Neural cell (in vitro differentiated cells): ENCODE results near the gene PTPRN2. TPM values are rescaled to one million over a fixed set of nuclear protein-coding genes. Genes with fewer than 3 reads are reported as not detected.

Source experiments
- H2AFZ ChIP-seq: fragments of 200-600, 300-800 bp; sonication (generic), shearing (Covaris generic); 2 replicates; pipeline ENCODE4 v1.6.0; 2014; ENCODE audit warnings: low read depth, mild to moderate bottlenecking, antibody characterized with exemption, low read length, moderate library complexity
- H3F3A ChIP-seq: fragments of 200-600 bp; shearing (Covaris generic); 2 replicates; pipeline ENCODE4 v1.6.1; 2016; ENCODE audit warnings: mild to moderate bottlenecking, moderate library complexity, mixed read lengths, antibody characterized with exemption, low read length; ENCODE audit not compliant: insufficient read depth, poor library complexity, severe bottlenecking
- H3K27ac ChIP-seq: fragments of 200-600, 300-800 bp; sonication (generic), shearing (Covaris generic); 2 replicates; pipeline ENCODE4 v1.5.1; 2014; ENCODE audit warnings: mild to moderate bottlenecking, low read length, moderate library complexity
- H3K27me3 ChIP-seq: fragments of 300-800, 200-600 bp; sonication (generic), shearing (Covaris generic); 2 replicates; pipeline ENCODE4 v1.6.0; 2014; ENCODE audit warnings: mild to moderate bottlenecking, low read depth, low read length, moderate library complexity; ENCODE audit not compliant: insufficient read depth
- H3K36me3 ChIP-seq: fragments of 300-800, 200-600 bp; sonication (generic), shearing (Covaris generic); 2 replicates; pipeline ENCODE4 v1.5.1; 2014; ENCODE audit warnings: mild to moderate bottlenecking, antibody characterized with exemption, low read length, moderate library complexity; ENCODE audit not compliant: insufficient read depth
- H3K4me2 ChIP-seq: fragments of 300-800, 200-600 bp; sonication (generic), shearing (Covaris generic); 2 replicates; pipeline ENCODE4 v1.6.0; 2014; ENCODE audit warnings: mild to moderate bottlenecking, low read length
- H3K4me3 ChIP-seq: fragments of 300-800, 200-600 bp; sonication (generic), shearing (Covaris generic); 2 replicates; pipeline ENCODE4 v1.5.1; 2014; ENCODE audit warnings: mild to moderate bottlenecking, low read length, moderate library complexity
- H3K79me2 ChIP-seq: fragments of 200-600 bp; shearing (Covaris generic); replicated peaks from 2 replicates; pipeline ENCODE4 v1.6.0; 2014; ENCODE audit warnings: mild to moderate bottlenecking, low read length, moderate library complexity; ENCODE audit not compliant: insufficient read depth
- H3K9ac ChIP-seq: fragments of 300-800, 200-600 bp; sonication (generic), shearing (Covaris generic); 2 replicates; pipeline ENCODE4 v1.6.1; 2016; ENCODE audit warnings: mild to moderate bottlenecking, low read length, mixed read lengths
- H3K9me2 ChIP-seq: fragments of 200-600 bp; shearing (Covaris generic); 2 replicates; pipeline ENCODE4 v1.6.1; 2016; ENCODE audit warnings: mild to moderate bottlenecking, low read length, mixed read lengths; ENCODE audit not compliant: insufficient read depth
- H3K9me3 ChIP-seq: fragments of 200-600, 300-800 bp; sonication (generic), shearing (Covaris generic); 2 replicates; pipeline ENCODE4 v1.6.1; 2016; ENCODE audit warnings: mild to moderate bottlenecking, mixed run types, low read length, moderate library complexity, mixed read lengths
- H4K20me1 ChIP-seq: fragments of 200-600 bp; shearing (Covaris generic); 2 replicates; pipeline ENCODE4 v1.6.1; 2016; ENCODE audit warnings: mild to moderate bottlenecking, mixed run types; ENCODE audit not compliant: insufficient read depth
- CTCF ChIP-seq: fragments of 450-650 bp; IDR thresholded peaks from 2 replicates; pipeline ENCODE4 v1.5.1; 2014; ENCODE audit warnings: antibody characterized with exemption, mild to moderate bottlenecking, moderate library complexity; ENCODE audit not compliant: poor library complexity, severe bottlenecking
- EP300 ChIP-seq: fragments of 450-650 bp; conservative IDR thresholded peaks from 2 replicates; pipeline ENCODE4 v1.6.1; 2014; ENCODE audit warnings: antibody characterized with exemption, mild to moderate bottlenecking, moderate library complexity; ENCODE audit not compliant: poor library complexity, severe bottlenecking
- EZH2 ChIP-seq: fragments of 200-600, 300-800 bp; shearing (Covaris generic), sonication (generic); IDR thresholded peaks from 2 replicates; pipeline ENCODE4 v1.6.1; 2014; ENCODE audit warnings: antibody characterized with exemption, low read length, borderline replicate concordance, mild to moderate bottlenecking; ENCODE audit not compliant: insufficient read depth, poor library complexity, severe bottlenecking
- MXI1 ChIP-seq: fragments of 450-650 bp; conservative IDR thresholded peaks from 2 replicates; pipeline ENCODE4 v1.6.1; 2014; ENCODE audit warnings: antibody characterized with exemption, mild to moderate bottlenecking; ENCODE audit not compliant: poor library complexity, severe bottlenecking
- POLR2AphosphoS5 ChIP-seq: IDR thresholded peaks from 2 replicates; pipeline ENCODE4 v1.6.1; 2012
- RAD21 ChIP-seq: fragments of 450-650 bp; conservative IDR thresholded peaks from 2 replicates; pipeline ENCODE4 v1.6.1; 2014; ENCODE audit warnings: antibody characterized with exemption, mild to moderate bottlenecking, moderate library complexity
- REST ChIP-seq: IDR thresholded peaks from 2 replicates; pipeline ENCODE4 v1.6.1; 2012; ENCODE audit warnings: borderline replicate concordance
- SMC3 ChIP-seq: fragments of 450-650 bp; conservative IDR thresholded peaks from 2 replicates; pipeline ENCODE4 v1.6.1; 2014; ENCODE audit warnings: antibody characterized with exemption, mild to moderate bottlenecking, moderate library complexity; ENCODE audit not compliant: poor library complexity
- TAF1 ChIP-seq: IDR thresholded peaks from 2 replicates; pipeline ENCODE4 v1.6.1; 2012; ENCODE audit warnings: low read depth
- polyA plus RNA-seq: library from polyadenylated mRNA; depleted of rRNA; stranded (reverse); fragments of >200 nt; gene quantifications from 2 replicates; pipeline ENCODE4 v1.2.3, GENCODE V29; 2014

The PTPRN2 gene
- polyA plus RNA-seq, 1 donor from 2014 or later: 31.0 TPM

- Histone ChIP-seq H3K9ac (no peak overlapping the region), H2AFZ (no peak overlapping the region), H3K9me3 (no peaks in the 10 kb centered on the region), H3F3A (no peaks in the 10 kb centered on the region), H3K9me2 (no peaks in the 10 kb centered on the region), H3K79me2 (no peaks in the 10 kb centered on the region), H3K4me3 (no peak overlapping the region), H3K36me3 (no peaks in the 10 kb centered on the region), H3K27ac (no peak overlapping the region), H4K20me1 (no peaks in the 10 kb centered on the region), H3K4me2 (no peak overlapping the region), H3K27me3 (no peaks in the 10 kb centered on the region)
- TF ChIP-seq SMC3 (no peak), CTCF (no peak), POLR2AphosphoS5 (no peak), EZH2 (no peak), RAD21 (no peak), TAF1 (no peak), MXI1 (no peak)
Observed at GRCh38 chr7:157926107-157926506, 661.5 kb downstream of the PTPRN2 start.

GRCh38 chr7:157925383-157925875 lies 662.2 kb downstream of the PTPRN2 start:
- H3K4me3 ChIP-seq: no peak overlapping the region
- H3K27ac ChIP-seq: no peak overlapping the region
- no peak overlapping the region for H3K4me2 ChIP-seq
- H3K9me3 ChIP-seq: no peaks in the 10 kb centered on the region
- no peaks in the 10 kb centered on the region for H3K36me3 ChIP-seq
- H3K79me2 ChIP-seq: no peaks in the 10 kb centered on the region
- TF ChIP-seq EZH2 (no peak), REST (no peak), MXI1 (no peak), CTCF (no peak), RAD21 (no peak), EP300 (no peak), POLR2AphosphoS5 (no peak), SMC3 (no peak), TAF1 (no peak)
- H3F3A ChIP-seq: no peaks in the 10 kb centered on the region
- no peak overlapping the region for H2AFZ ChIP-seq
- no peaks in the 10 kb centered on the region for H3K27me3 ChIP-seq
- no peak overlapping the region for H3K9ac ChIP-seq
- no peaks in the 10 kb centered on the region for H3K9me2 ChIP-seq
- H4K20me1 ChIP-seq: no peaks in the 10 kb centered on the region
